ENCODE results near the gene PRG2.

The PRG2 gene

DNA sequence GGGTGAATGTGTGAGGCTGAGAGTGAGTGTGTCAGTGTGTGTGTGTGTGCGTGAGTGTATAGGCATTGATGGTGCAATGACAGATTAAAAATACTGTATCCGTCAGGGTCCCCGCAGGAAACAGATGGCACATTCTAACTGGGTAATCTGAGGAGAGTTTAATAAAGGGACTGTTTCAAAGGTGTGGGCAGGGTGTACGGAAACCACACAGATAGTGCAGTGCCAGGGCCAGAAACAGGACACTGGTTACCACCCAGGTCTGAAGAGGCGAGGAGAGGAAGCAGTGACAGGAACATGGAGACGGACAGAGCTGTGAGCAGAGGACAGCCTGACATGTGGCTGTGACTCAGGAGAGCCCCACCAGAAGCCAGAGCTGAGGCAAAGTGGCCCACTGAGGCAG, 35.8 kb downstream of the PRG2 start:
- Histone ChIP-seq H3K9me3 (ENCODE audit: low read length) (no peaks in the 10 kb centered on the region), H2AFZ (ENCODE audit: low read depth, low read length) (no peak overlapping the region), H3K27me3 (ENCODE audit: insufficient read depth, low read length) (no peaks in the 10 kb centered on the region), H3K36me3 (ENCODE audit: insufficient read depth, low read length) (no peaks in the 10 kb centered on the region), H3K4me1 (ENCODE audit: insufficient read depth, low read length) (peaks cover 20% of the 10 kb centered on the region), H3K4me3 (ENCODE audit: low read length) (no peak overlapping the region)

GRCh38 chr11:57353852-57354251, 36.6 kb downstream of the PRG2 start:
- H3K4me3 ChIP-seq (ENCODE audit: low read length): peak overlapping the region; percentile 15
- H3K36me3 ChIP-seq (ENCODE audit: insufficient read depth, low read length): no peaks in the 10 kb centered on the region
- no peaks in the 10 kb centered on the region for H3K9me3 ChIP-seq (ENCODE audit: low read length)
- H3K27me3 ChIP-seq (ENCODE audit: insufficient read depth, low read length): no peaks in the 10 kb centered on the region
- H3K4me1 ChIP-seq (ENCODE audit: insufficient read depth, low read length): peaks cover 20% of the 10 kb centered on the region
- H2AFZ ChIP-seq (ENCODE audit: low read depth, low read length): peak overlapping the region; percentile 76

GRCh38 chr11:57353446-57353845, 37.0 kb downstream of the PRG2 start:
- H2AFZ ChIP-seq (ENCODE audit: low read depth, low read length): peak overlapping the region; percentile 76
- no peaks in the 10 kb centered on the region for H3K27me3 ChIP-seq (ENCODE audit: insufficient read depth, low read length)
- no peaks in the 10 kb centered on the region for H3K36me3 ChIP-seq (ENCODE audit: insufficient read depth, low read length)
- no peaks in the 10 kb centered on the region for H3K9me3 ChIP-seq (ENCODE audit: low read length)
- peak overlapping the region; percentile 15 for H3K4me3 ChIP-seq (ENCODE audit: low read length)
- H3K4me1 ChIP-seq (ENCODE audit: insufficient read depth, low read length): peaks cover 20% of the 10 kb centered on the region

DNA sequence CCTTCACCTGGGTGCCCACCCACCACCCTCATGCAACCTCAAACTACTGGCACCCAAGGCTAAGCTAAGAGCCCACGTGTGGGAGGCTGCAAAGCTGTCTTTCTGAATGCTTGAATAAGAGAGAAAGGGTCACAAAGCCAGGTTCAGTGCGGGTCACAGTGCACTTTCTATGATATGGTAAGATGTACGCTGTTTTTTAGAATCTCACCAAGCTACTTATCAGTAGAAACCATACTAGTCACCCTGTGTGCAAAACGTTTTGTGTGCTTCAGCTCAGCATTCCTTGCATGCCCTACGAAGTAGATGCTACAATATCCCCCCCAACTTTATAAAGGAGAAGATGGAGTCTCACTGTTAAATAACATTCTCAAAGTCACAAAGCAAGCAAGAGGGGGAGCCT, 37.4 kb downstream of the PRG2 start:
- Histone ChIP-seq H3K36me3 (ENCODE audit: insufficient read depth, low read length) (no peaks in the 10 kb centered on the region), H3K4me1 (ENCODE audit: insufficient read depth, low read length) (peaks cover 20% of the 10 kb centered on the region), H3K9me3 (ENCODE audit: low read length) (no peaks in the 10 kb centered on the region), H3K27me3 (ENCODE audit: insufficient read depth, low read length) (no peaks in the 10 kb centered on the region), H3K4me3 (ENCODE audit: low read length) (peak overlapping the region; percentile 15), H2AFZ (ENCODE audit: low read depth, low read length) (peak overlapping the region; percentile 76)

- no peak overlapping the region for H3K4me3 ChIP-seq (ENCODE audit: low read length)
- H3K27me3 ChIP-seq (ENCODE audit: insufficient read depth, low read length): no peaks in the 10 kb centered on the region
- peaks cover 20% of the 10 kb centered on the region for H3K4me1 ChIP-seq (ENCODE audit: insufficient read depth, low read length)
- no peak overlapping the region for H2AFZ ChIP-seq (ENCODE audit: low read depth, low read length)
- no peaks in the 10 kb centered on the region for H3K36me3 ChIP-seq (ENCODE audit: insufficient read depth, low read length)
- H3K9me3 ChIP-seq (ENCODE audit: low read length): no peaks in the 10 kb centered on the region
Observed at GRCh38 chr11:57349491-57350274, 40.8 kb downstream of the PRG2 start.

GRCh38 chr11:57348636-57349313, 41.7 kb downstream of the PRG2 start:
- Histone ChIP-seq H3K27me3 (ENCODE audit: insufficient read depth, low read length) (no peaks in the 10 kb centered on the region), H3K4me1 (ENCODE audit: insufficient read depth, low read length) (peaks cover 14% of the 10 kb centered on the region), H2AFZ (ENCODE audit: low read depth, low read length) (no peak overlapping the region), H3K36me3 (ENCODE audit: insufficient read depth, low read length) (no peaks in the 10 kb centered on the region), H3K4me3 (ENCODE audit: low read length) (no peak overlapping the region), H3K9me3 (ENCODE audit: low read length) (no peaks in the 10 kb centered on the region)

GRCh38 chr11:57348052-57348451, 42.4 kb downstream of the PRG2 start:
- no peak overlapping the region for H3K4me3 ChIP-seq (ENCODE audit: low read length)
- H3K36me3 ChIP-seq (ENCODE audit: insufficient read depth, low read length): no peaks in the 10 kb centered on the region
- no peak overlapping the region for H2AFZ ChIP-seq (ENCODE audit: low read depth, low read length)
- peaks cover 13% of the 10 kb centered on the region for H3K4me1 ChIP-seq (ENCODE audit: insufficient read depth, low read length)
- no peaks in the 10 kb centered on the region for H3K9me3 ChIP-seq (ENCODE audit: low read length)
- no peaks in the 10 kb centered on the region for H3K27me3 ChIP-seq (ENCODE audit: insufficient read depth, low read length)

- H3K27me3 ChIP-seq (ENCODE audit: insufficient read depth, low read length): no peaks in the 10 kb centered on the region
- peaks cover 10% of the 10 kb centered on the region for H3K4me1 ChIP-seq (ENCODE audit: insufficient read depth, low read length)
Observed at GRCh38 chr11:57347336-57347735, 43.1 kb downstream of the PRG2 start.

GRCh38 chr11:57345555-57346211, 44.8 kb downstream of the PRG2 start:
- Histone ChIP-seq H3K27me3 (ENCODE audit: insufficient read depth, low read length) (no peaks in the 10 kb centered on the region), H2AFZ (ENCODE audit: low read depth, low read length) (peak overlapping the region; percentile 68), H3K4me3 (ENCODE audit: low read length) (no peak overlapping the region), H3K9me3 (ENCODE audit: low read length) (no peaks in the 10 kb centered on the region), H3K36me3 (ENCODE audit: insufficient read depth, low read length) (no peaks in the 10 kb centered on the region), H3K4me1 (ENCODE audit: insufficient read depth, low read length) (peaks cover 11% of the 10 kb centered on the region)

More at GRCh38 chr11:57347336-57347735, 43.1 kb downstream of the PRG2 start:
- Histone ChIP-seq H2AFZ (ENCODE audit: low read depth, low read length) (no peak overlapping the region), H3K4me3 (ENCODE audit: low read length) (no peak overlapping the region), H3K9me3 (ENCODE audit: low read length) (no peaks in the 10 kb centered on the region), H3K36me3 (ENCODE audit: insufficient read depth, low read length) (no peaks in the 10 kb centered on the region)

GRCh38 chr11:57344826-57345225, 45.6 kb downstream of the PRG2 start:
- no peaks in the 10 kb centered on the region for H3K9me3 ChIP-seq (ENCODE audit: low read length)

DNA sequence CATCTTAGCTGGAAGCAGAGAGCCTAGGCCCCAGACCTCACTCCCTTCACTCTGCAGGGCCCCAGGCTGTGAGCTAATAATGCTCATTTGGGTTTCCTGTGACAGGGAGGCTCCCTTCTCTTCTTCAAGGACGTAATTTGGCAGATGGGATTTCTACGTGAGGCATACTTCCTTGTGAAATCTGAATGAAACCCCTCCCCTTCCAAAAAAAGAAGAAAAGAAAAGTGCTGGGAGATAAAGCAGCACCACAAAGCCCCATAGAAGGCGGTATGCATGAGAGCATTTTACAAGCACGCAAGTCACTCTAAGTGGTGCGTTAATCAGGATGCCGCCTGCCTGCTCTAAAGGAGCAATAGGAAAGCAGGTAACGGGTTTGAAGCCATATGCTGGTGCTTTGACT, 46.6 kb downstream of the PRG2 start:
- H3K4me1 ChIP-seq (ENCODE audit: insufficient read depth, low read length): peaks cover 27% of the 10 kb centered on the region
- H3K27me3 ChIP-seq (ENCODE audit: insufficient read depth, low read length): no peaks in the 10 kb centered on the region
- no peaks in the 10 kb centered on the region for H3K9me3 ChIP-seq (ENCODE audit: low read length)
- no peak overlapping the region for H2AFZ ChIP-seq (ENCODE audit: low read depth, low read length)
- H3K36me3 ChIP-seq (ENCODE audit: insufficient read depth, low read length): no peaks in the 10 kb centered on the region
- no peak overlapping the region for H3K4me3 ChIP-seq (ENCODE audit: low read length)

More at GRCh38 chr11:57344826-57345225, 45.6 kb downstream of the PRG2 start:
- Histone ChIP-seq H3K27me3 (ENCODE audit: insufficient read depth, low read length) (no peaks in the 10 kb centered on the region), H3K36me3 (ENCODE audit: insufficient read depth, low read length) (no peaks in the 10 kb centered on the region), H3K4me3 (ENCODE audit: low read length) (no peak overlapping the region), H2AFZ (ENCODE audit: low read depth, low read length) (peak overlapping the region; percentile 68), H3K4me1 (ENCODE audit: insufficient read depth, low read length) (peaks cover 19% of the 10 kb centered on the region)

- Histone ChIP-seq H2AFZ (ENCODE audit: low read depth, low read length) (no peak overlapping the region), H3K4me1 (ENCODE audit: insufficient read depth, low read length) (peaks cover 38% of the 10 kb centered on the region)
Observed at GRCh38 chr11:57342702-57343101, 47.7 kb downstream of the PRG2 start.

GRCh38 chr11:57341250-57341808, 49.1 kb downstream of the PRG2 start:
- peaks cover 39% of the 10 kb centered on the region for H3K4me1 ChIP-seq (ENCODE audit: insufficient read depth, low read length)
- no peaks in the 10 kb centered on the region for H3K27me3 ChIP-seq (ENCODE audit: insufficient read depth, low read length)

More at GRCh38 chr11:57342702-57343101, 47.7 kb downstream of the PRG2 start:
- no peak overlapping the region for H3K4me3 ChIP-seq (ENCODE audit: low read length)
- no peaks in the 10 kb centered on the region for H3K9me3 ChIP-seq (ENCODE audit: low read length)
- H3K27me3 ChIP-seq (ENCODE audit: insufficient read depth, low read length): no peaks in the 10 kb centered on the region
- no peaks in the 10 kb centered on the region for H3K36me3 ChIP-seq (ENCODE audit: insufficient read depth, low read length)

More at GRCh38 chr11:57341250-57341808, 49.1 kb downstream of the PRG2 start:
- Histone ChIP-seq H3K4me3 (ENCODE audit: low read length) (no peak overlapping the region), H3K9me3 (ENCODE audit: low read length) (no peaks in the 10 kb centered on the region), H2AFZ (ENCODE audit: low read depth, low read length) (no peak overlapping the region), H3K36me3 (ENCODE audit: insufficient read depth, low read length) (no peaks in the 10 kb centered on the region)

Data from neuron (in vitro differentiated cells).